ENCODE data around the gene PCED1B. TPM values are rescaled to one million over a fixed set of nuclear protein-coding genes. Genes with fewer than 3 reads are reported as not detected.
"Not testable (repeated sequence)": the region's sequence is repeated elsewhere in the genome, so short reads cannot be mapped to it uniquely, and the experiment has no call there.

Gene PCED1B
- total RNA-seq, 2 donors from 2014 or later: 48.6 to 54.2 TPM

DNA sequence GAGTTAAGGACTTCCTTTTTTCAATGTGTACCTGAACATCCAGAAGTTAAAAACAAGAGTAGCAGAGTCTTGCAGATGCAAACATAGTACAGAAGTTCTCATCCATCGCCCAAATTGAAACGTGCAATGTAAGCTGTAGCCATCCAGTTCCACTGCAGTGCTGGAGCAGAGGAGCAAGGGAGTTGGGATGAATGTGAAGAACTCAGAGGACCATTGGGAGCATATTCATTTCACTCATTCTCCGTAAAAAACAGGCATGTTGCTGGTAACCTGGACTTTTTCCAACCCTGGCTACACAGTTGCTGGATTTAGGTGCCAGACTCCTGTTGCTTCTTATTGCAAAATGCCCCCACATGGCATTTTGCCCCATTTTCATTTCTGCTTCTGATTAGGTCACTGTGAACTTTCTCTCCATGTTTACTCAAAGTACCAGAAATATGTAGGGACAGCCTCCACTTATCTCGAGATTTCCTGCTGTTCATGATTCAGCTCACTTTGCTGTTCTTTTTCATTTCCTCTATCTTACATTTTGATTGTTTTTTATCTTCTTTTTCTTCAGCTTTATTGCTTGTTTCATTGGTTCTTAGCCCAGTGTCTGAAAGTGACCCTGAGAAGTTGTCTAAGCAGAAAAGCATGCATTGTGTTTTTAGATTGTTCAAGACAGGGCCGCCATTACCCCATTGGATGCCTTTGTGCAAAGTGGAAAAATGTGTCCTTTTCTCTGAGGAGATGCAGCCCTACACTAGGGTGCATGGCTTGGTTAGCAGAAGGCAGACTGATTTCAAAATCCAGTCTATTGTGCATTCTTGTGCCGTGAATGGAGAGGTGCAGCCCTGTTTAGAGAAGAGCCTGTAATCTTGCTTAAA is 109.4 kb downstream of the PCED1B start:
- Mint-ChIP-seq H3K27me3 (no peaks in the 10 kb centered on the region), H3K4me3 (no peak overlapping the region), H3K4me1 (peaks cover 61% of the 10 kb centered on the region), H3K27ac (no peak overlapping the region), H3K36me3 (ENCODE audit: low read depth) (peaks cover 9% of the 10 kb centered on the region)
- no peak for DNase-seq
- ATAC-seq: no peak
- H3K9me3 ChIP-seq (ENCODE audit: control insufficient read depth, low read length, poor library complexity, severe bottlenecking): no peaks in the 10 kb centered on the region

DNA sequence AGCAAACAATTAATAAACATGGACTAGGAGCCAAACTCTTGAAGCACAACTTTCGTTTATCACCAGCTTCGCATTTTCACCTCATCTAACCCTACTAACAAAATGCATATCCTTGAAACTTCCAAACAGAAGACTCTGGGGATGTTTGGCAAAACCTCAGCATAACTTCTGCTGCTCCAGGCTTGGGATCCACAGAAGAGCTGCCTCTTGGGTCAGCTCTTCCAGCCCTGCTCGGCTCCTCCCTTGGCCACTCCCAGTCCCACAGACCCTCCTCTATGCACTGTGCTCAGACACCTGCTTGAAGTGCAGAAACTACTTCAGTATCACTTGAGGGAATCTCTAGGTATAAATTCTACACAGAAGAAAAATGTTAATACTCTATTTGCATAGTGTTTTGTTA is 110.3 kb downstream of the PCED1B start:
- H3K9me3 ChIP-seq (ENCODE audit: control insufficient read depth, low read length, poor library complexity, severe bottlenecking): no peaks in the 10 kb centered on the region
- Mint-ChIP-seq H3K27ac (peak overlapping the region; percentile 75), H3K36me3 (ENCODE audit: low read depth) (peaks cover 9% of the 10 kb centered on the region), H3K4me1 (peaks cover 67% of the 10 kb centered on the region), H3K4me3 (no peak overlapping the region), H3K27me3 (no peaks in the 10 kb centered on the region)
- ATAC-seq (no peak), DNase-seq (no peak)

DNA sequence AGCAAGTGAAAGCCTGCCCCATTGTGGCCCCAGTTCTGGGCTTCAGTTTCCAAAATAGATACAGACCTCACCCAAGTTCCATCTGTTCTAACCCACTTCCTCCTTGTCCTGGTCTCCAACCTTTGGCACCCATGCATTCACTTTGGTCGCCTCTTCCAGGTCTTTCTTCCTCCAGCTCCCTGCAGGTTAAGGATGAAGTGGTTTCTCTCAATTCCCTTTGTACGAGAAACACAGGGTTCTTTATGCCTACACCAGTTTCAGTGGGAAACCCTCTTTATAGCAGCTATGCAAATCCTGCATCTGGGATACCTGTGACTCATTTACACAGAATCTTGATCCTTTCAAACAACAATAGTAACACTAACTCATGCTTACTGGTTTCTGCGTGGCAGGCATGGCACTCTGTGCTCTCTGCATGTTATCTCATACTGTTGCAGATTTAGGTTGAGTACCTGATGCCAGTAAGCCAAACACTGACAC is 110.9 kb downstream of the PCED1B start:
- ATAC-seq (no peak), DNase-seq (no peak)
- no peaks in the 10 kb centered on the region for H3K9me3 ChIP-seq (ENCODE audit: control insufficient read depth, low read length, poor library complexity, severe bottlenecking)

DNA sequence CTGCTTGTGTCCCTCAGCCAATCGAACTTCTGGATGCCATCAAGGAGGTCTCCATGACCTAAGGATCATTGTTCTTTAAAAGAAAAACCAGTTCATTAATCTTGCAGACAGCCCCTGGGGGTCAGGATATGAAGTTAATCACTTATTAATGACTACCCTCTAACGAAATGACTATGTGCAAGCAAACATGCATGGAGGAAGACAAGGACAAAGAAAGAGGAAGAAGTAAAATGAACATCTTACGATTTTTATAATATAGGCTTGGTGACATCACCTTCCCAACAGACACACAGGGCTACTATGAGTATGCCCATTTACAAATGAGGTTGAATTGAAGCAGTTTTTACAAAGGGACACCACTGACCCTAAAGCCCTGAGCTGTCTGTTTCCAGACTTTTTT is 111.5 kb downstream of the PCED1B start:
- Mint-ChIP-seq H3K27ac (peak overlapping the region; percentile 75), H3K4me1 (peaks cover 63% of the 10 kb centered on the region), H3K36me3 (ENCODE audit: low read depth) (peaks cover 9% of the 10 kb centered on the region), H3K4me3 (peak overlapping the region; percentile 67), H3K27me3 (no peaks in the 10 kb centered on the region)
- ATAC-seq (no peak), DNase-seq (no peak)
- H3K9me3 ChIP-seq (ENCODE audit: control insufficient read depth, low read length, poor library complexity, severe bottlenecking): no peaks in the 10 kb centered on the region

More for the DNA sequence above, 110.9 kb downstream of the PCED1B start:
- Mint-ChIP-seq H3K36me3 (ENCODE audit: low read depth) (peaks cover 9% of the 10 kb centered on the region), H3K4me1 (peaks cover 63% of the 10 kb centered on the region), H3K27me3 (no peaks in the 10 kb centered on the region), H3K27ac (peak overlapping the region; percentile 75), H3K4me3 (peak overlapping the region; percentile 67)

DNA sequence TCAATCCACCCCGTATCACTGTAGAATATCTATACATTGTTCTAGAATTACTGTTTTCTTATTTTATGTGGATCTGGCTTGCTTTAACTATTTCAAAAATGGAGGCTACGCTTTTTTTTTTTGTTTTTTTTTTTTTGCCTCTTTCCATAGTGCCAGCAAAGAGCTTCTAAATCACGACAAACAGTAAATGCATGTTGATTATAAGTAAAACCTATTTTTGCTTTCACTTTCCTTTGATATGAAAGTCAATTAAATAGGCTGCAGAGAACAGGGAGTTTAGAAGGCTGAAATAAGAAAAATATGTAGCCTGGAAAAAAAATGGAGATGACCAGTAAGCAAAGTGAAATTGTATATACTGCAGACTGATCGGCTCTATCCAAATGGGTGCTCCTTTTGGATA is 112.6 kb downstream of the PCED1B start:
- H3K4me3 Mint-ChIP-seq: peak overlapping the region; percentile 67
- H3K9me3 ChIP-seq (ENCODE audit: control insufficient read depth, low read length, poor library complexity, severe bottlenecking): no peaks in the 10 kb centered on the region
- ATAC-seq (peak; percentile 32), DNase-seq (no peak)
- H3K27me3 Mint-ChIP-seq: no peaks in the 10 kb centered on the region
- peaks cover 9% of the 10 kb centered on the region for H3K36me3 Mint-ChIP-seq (ENCODE audit: low read depth)
- H3K27ac Mint-ChIP-seq: peak overlapping the region; percentile 75
- peaks cover 58% of the 10 kb centered on the region for H3K4me1 Mint-ChIP-seq

DNA sequence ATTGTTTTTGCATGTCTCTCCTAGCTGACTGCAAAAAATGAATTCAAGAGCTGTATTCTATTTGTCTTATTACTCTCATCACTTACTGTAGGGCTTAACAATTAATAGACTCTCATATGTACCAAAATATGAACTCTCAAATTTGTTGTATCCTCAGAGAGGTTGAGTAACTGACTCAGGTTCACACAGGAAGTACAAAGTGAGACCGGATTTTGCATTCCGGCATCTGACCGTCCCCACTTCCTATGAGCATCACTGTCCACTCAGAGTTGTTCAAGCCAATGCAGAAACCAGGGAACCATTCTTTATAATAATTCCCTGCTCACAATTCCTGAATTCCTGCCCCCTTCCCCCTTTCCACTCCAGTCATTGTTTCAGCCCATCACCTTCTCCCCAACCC is 113.6 kb downstream of the PCED1B start:
- DNase-seq (no peak), ATAC-seq (no peak)
- Mint-ChIP-seq H3K27ac (peak overlapping the region; percentile 75), H3K4me1 (peaks cover 57% of the 10 kb centered on the region), H3K27me3 (no peaks in the 10 kb centered on the region), H3K36me3 (ENCODE audit: low read depth) (peaks cover 5% of the 10 kb centered on the region), H3K4me3 (peak overlapping the region; percentile 67)
- no peaks in the 10 kb centered on the region for H3K9me3 ChIP-seq (ENCODE audit: control insufficient read depth, low read length, poor library complexity, severe bottlenecking)

DNA sequence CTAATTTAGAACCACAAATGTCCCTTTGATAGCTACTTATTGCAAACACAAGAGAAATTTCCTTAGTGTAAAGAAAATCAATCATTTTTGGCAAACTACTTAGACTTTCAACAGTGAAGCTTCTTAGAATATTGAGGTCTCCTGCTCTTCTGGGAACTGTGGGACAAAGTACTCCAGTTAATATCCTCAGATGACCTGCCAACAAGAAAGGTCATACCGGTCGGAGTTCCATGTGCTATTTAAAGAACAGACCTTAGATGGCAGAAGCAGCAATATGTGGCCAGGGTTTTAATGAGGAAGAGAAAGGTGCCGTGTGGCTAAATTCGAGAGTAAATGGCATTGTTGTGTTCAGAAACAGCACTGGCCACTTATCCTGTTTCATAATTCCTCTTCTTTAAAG is 115.1 kb downstream of the PCED1B start:
- H3K36me3 Mint-ChIP-seq (ENCODE audit: low read depth): peaks cover 2% of the 10 kb centered on the region
- no peaks in the 10 kb centered on the region for H3K9me3 ChIP-seq (ENCODE audit: control insufficient read depth, low read length, poor library complexity, severe bottlenecking)
- H3K27me3 Mint-ChIP-seq: no peaks in the 10 kb centered on the region
- peak overlapping the region; percentile 75 for H3K27ac Mint-ChIP-seq
- H3K4me1 Mint-ChIP-seq: peaks cover 57% of the 10 kb centered on the region
- H3K4me3 Mint-ChIP-seq: peak overlapping the region; percentile 67
- no peak for DNase-seq
- ATAC-seq: no peak

DNA sequence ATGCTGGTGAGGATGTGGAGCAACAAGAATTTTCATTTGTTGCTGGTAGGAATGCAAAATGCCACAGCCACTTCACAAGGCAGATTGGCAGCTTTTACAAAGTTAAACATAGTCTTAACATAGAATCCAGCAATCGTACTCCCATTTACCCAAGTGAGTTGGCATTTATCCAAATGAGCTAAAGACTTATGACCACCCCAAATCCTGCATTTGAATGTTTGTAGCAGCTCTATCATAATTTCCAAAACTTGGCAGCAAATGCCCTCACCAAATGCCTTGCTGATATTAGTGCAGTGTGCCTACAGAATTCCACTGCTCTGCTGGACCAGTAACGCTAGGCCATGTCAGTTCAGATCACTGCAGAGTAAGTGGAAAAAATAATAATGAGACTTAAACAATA is 121.0 kb downstream of the PCED1B start:
- H3K27me3 Mint-ChIP-seq: no peaks in the 10 kb centered on the region
- H3K4me3 Mint-ChIP-seq: peak overlapping the region; percentile 15
- peaks cover 40% of the 10 kb centered on the region for H3K4me1 Mint-ChIP-seq
- DNase-seq: no peak
- H3K9me3 ChIP-seq (ENCODE audit: control insufficient read depth, low read length, poor library complexity, severe bottlenecking): no peaks in the 10 kb centered on the region
- peak overlapping the region; percentile 86 for H3K27ac Mint-ChIP-seq
- no peak for ATAC-seq
- peaks cover 3% of the 10 kb centered on the region for H3K36me3 Mint-ChIP-seq (ENCODE audit: low read depth)

DNA sequence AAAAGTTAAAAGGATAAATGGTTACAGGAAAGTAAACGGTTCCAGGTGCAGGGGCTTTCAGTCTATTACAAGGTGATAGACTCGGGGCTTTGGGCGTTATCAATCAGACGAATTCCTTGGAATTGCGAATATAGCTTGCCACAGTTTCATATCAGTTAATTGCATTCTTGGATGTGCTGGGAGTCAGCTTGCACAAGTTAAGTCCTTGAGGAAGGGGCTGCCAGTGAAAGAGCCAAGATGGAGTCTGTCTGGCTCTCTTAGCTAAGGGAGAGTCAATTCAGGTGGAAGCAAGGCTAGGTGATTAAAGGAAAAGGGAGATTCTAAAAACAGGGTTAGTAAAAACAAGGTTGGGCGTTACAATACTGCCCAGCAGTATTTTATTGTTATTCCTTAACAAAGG is 121.8 kb downstream of the PCED1B start:
- not testable (repeated sequence) for H3K36me3 Mint-ChIP-seq (ENCODE audit: low read depth); H3K9me3 ChIP-seq (ENCODE audit: control insufficient read depth, low read length, poor library complexity, severe bottlenecking); H3K4me3 Mint-ChIP-seq; H3K27me3 Mint-ChIP-seq; ATAC-seq; DNase-seq
- H3K27ac Mint-ChIP-seq: peak overlapping the region; percentile 86
- H3K4me1 Mint-ChIP-seq: peaks cover 47% of the 10 kb centered on the region

DNA sequence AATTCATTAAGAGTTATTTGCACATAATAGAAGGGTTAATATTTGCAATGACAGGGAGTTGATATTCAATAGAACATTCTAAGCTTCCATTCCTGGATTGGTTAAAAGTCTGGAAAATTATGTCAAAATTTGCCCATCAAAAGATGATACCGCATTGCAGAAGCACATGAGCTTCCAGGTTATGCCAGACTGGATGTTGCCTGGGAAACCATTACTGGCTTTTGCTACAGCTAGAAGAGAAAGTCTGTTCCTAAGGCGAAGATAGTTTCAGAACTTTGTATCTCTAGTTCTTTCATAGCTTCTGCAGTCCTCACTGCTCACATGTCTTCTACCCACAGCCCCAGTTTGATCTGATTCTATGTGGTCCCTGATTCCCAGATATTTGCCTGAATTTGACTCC is 122.8 kb downstream of the PCED1B start:
- no peaks in the 10 kb centered on the region for H3K9me3 ChIP-seq (ENCODE audit: control insufficient read depth, low read length, poor library complexity, severe bottlenecking)
- ATAC-seq (no peak), DNase-seq (no peak)
- H3K4me1 Mint-ChIP-seq: peaks cover 57% of the 10 kb centered on the region
- H3K27me3 Mint-ChIP-seq: no peaks in the 10 kb centered on the region
- no peak overlapping the region for H3K4me3 Mint-ChIP-seq
- H3K27ac Mint-ChIP-seq: no peak overlapping the region
- peaks cover 6% of the 10 kb centered on the region for H3K36me3 Mint-ChIP-seq (ENCODE audit: low read depth)

DNA sequence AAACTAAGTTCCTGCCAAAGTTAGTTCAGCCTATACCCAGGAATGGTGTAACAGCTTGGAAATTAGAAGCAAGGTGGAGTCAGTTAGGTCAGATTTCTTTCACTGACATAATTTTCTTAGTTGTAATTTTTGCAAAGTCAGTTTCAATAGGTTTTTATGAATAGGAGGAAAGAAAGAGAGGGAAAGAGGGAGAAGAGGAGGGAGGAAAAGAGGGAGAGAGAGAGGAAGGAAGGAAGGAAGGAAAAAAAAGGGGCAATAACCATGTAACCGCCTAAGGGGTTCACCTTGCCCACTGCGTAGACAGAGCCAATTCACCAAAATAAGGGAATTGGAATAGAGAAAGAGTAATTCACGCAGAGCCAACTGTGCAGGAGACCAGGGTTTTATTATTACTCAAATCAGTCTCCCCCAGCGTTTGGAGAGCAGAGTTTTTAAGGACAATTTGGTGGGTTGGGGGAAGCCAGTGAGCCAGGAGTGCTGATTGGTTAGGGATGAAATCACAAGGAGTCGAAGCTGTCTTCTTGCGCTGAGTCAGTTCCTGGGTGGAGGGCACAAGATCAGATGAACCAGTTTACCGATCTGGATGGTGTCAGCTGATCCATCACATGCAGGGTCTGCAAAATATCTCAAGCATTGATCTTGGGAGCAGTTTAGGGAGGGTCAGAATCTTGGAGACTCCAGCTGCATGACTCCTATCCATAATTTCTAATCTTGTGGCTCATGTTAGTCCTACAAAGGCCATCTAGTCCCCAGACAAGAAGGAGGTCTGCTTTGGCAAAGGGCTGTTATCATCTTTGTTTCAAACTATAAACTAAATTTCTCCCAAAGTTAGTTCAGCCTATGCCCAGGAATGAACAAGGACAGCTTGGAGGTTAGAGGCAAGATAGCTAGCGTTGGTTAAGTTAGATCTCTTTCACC is 126.4 kb downstream of the PCED1B start:
- Mint-ChIP-seq H3K36me3 (ENCODE audit: low read depth) (peaks cover 10% of the 10 kb centered on the region), H3K27ac (peak overlapping the region; percentile 100), H3K4me1 (peaks cover 55% of the 10 kb centered on the region), H3K4me3 (peak overlapping the region; percentile 79), H3K27me3 (no peaks in the 10 kb centered on the region)
- no peaks in the 10 kb centered on the region for H3K9me3 ChIP-seq (ENCODE audit: control insufficient read depth, low read length, poor library complexity, severe bottlenecking)
- DNase-seq (no peak), ATAC-seq (no peak)

DNA sequence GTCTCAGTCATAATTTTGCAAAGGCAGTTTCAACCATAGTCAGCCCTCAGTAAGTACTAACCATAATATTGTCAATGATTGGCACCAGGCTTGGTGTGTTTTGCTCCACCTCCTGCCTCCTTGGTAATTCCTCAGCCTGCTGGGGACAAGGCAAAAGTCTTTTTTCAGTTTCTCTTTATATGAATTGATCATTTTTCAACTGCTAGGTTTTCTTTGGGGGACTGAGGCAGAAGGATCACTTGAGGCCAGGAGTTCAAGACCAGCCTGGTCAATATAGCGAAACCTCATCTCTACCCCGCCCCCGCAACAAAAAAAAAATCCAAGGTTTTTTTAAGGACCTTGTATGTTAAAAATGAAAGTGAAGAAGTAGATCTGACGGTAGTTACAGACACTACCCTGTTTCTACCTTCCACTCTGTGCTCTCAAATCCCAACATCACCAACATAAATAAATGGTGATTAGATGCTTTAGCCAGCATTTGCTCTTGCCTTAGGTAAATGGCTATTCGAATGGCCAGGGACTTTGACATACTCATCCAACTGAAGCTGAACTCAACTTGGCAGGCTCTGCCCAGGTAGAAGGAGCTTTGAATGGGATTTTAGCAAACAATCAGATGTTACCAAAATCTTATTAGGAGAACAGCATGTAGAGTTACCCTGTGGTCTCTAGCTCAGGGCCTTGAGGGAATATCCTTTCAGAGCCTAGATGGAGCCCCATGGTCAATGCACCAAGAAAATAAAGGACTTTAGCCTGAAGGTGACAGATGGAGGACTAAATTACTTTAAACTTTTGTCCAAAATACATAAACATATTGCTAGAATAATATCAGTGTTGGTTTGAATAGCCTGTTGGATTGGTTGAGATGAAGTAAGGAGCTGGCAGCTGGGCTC is 127.3 kb downstream of the PCED1B start:
- ATAC-seq: no peak
- Mint-ChIP-seq H3K27me3 (no peaks in the 10 kb centered on the region), H3K4me1 (peaks cover 58% of the 10 kb centered on the region), H3K27ac (peak overlapping the region; percentile 100), H3K36me3 (ENCODE audit: low read depth) (peaks cover 10% of the 10 kb centered on the region), H3K4me3 (peak overlapping the region; percentile 79)
- no peak for DNase-seq
- H3K9me3 ChIP-seq (ENCODE audit: control insufficient read depth, low read length, poor library complexity, severe bottlenecking): no peaks in the 10 kb centered on the region

Data from T-helper 17 cell (primary cell).